ENCODE measurements around the gene TERB2. TPM values are rescaled to one million over a fixed set of nuclear protein-coding genes. Genes with fewer than 3 reads are reported as not detected.
"Not testable (repeated sequence)": the region's sequence is repeated elsewhere in the genome, so short reads cannot be mapped to it uniquely, and the experiment has no call there.

TERB2 gene, protein sequence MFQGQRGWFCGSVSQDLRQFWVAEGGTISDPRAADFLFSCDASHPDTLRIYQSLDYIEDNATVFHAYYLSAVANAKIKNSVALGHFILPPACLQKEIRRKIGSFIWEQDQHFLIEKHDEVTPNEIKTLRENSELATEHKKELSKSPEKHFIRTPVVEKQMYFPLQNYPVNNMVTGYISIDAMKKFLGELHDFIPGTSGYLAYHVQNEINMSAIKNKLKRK
- not detected for total RNA-seq

DNA sequence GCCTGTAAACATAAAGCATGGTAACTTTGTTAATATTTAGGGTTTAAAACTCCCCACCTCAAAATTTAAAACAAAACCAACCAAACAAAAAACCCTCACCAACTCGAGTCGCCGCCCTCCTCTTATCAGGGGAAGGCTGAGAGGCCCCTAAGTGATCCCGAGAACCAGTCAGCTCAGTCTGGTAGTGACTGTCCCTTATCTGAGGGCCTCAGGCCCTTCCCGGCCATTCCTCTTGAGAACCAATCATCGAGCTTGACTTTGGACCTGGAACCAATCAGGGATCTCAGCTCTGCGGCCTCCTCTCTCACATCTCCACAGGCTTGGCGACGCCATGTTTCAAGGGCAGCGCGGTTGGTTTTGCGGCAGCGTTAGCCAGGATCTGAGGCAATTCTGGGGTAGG is at the start of gene TERB2:
TSS of gene TERB2 (plus strand) at position 300 of the 400 bp plus-strand sequence. CDS start at position 332, 32 bp downstream.
- ChIA-PET POLR2A (no interaction called here), CTCF (no interaction called here)

GRCh38 chr15:44909423-44909822 is 47.1 kb upstream of the TERB2 start:
- POLR2A ChIA-PET, result no interaction called here
- CTCF ChIA-PET, result no interaction called here

DNA sequence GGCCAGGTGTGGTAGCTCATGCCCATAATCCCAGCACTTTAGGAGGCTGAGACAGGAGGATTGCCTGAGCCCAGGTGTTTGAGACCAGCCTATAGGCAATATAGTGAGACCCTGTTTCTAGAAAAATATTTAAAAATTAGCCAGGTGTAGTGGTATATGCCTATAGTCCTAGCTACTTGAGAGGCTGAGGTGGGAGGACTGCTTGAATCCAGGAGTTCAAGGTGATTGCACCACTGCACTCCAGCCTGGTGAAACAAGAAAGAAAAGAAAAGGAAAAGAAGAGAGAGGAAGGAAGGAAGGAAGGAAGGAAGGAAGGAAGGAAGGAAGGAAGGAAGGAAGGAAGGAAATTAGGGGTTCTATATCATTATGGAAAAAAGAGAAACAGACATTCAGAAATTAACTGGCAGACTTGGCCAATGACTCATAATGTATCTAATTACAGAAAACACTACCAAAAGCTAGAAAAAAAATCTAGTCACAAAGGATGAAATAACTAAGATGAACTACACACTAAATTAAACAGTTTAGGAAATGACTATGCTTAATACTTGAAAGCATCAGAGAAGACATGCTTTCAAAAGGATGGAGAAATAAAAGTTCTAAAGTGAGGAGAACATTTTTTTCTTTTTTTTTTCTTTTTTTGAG is 45.4 kb upstream of the TERB2 start:
- ChIA-PET CTCF (interaction anchor here (1.0 to 1.5 kb wide), 2 partner anchors 29 to 58 kb away, joined by 3 to 4 read pairs; no protein-coding TSS in a partner anchor), POLR2A (interaction anchor here (0.6 to 1.4 kb wide), 3 partner anchors 29 to 233 kb away, joined by 4 to 6 read pairs (median 4); no protein-coding TSS in a partner anchor)

- POLR2A ChIA-PET, result not testable (repeated sequence)
- CTCF ChIA-PET, result interaction anchor here (1.5 kb wide), 1 partner anchor 59 kb away, joined by 4 read pairs; no protein-coding TSS in a partner anchor
Measured at GRCh38 chr15:44912186-44912585, 44.3 kb upstream of the TERB2 start.

GRCh38 chr15:44912974-44913448 is 43.5 kb upstream of the TERB2 start:
- CTCF ChIA-PET, POLR2A ChIA-PET: not testable (repeated sequence)

DNA sequence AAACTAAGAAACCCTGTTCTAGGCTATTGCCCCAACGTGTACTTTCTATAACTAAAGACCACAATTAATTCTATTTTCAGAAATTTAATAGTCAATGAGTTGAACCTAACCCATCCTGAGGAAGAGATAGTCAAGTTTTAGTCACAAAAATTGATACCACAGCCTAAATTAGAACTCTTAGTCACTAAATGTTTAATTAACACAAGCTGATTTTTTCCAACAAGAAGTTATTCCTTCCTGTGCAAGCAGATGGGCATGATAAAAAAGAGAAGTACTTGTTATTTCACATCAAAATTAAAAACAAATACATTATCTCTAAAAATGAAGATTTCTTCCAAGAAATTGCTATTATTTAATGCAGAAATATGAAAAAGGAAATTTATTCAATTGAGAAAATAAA is 38.4 kb upstream of the TERB2 start:
- POLR2A ChIA-PET, result no interaction called here
- CTCF ChIA-PET, result interaction anchor here (0.6 kb wide), 1 partner anchor 67 kb away, joined by 3 read pairs; no protein-coding TSS in a partner anchor

DNA sequence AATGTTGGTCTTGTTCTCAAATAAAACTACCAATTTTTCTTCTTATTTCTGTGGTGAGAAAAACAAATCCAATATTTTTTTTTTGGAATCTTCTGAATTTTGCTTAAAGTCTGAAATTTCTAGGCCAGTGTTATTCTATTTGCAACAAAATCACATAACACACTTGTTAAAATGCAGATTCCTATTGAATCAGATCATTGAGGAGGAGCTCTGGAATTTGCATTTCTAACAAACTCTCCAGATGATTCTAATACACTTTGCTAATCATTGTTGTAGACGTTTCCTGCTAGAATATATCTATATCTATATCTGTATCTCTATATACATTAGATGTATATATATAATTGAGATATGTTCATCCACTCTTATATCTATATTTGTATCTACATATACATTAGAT is 27.8 kb upstream of the TERB2 start:
- POLR2A ChIA-PET, CTCF ChIA-PET: not testable (repeated sequence)

DNA sequence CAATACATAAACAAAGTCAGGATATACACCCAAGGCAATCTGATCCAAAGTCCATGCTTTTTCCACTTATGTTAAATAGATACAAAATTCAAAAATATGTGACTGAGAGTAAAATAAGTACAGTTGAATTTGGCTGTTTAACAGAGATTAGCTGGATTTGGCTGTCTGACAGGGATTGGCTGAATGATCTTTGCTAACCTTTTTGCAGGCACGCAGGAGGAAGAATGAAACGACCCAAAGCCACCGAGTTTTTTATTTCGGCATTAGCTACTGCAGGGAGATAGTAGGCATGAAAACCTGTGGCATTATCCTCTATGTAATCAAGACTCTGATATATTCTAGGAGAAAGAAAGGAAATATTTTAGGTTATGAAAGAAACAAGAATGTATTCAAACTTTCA is 26.2 kb upstream of the TERB2 start:
- POLR2A ChIA-PET, result not testable (repeated sequence)
- CTCF ChIA-PET, result interaction anchor here (1.2 kb wide), 1 partner anchor 39 kb away, joined by 3 read pairs; no protein-coding TSS in a partner anchor

- POLR2A ChIA-PET, CTCF ChIA-PET: not testable (repeated sequence)
Measured at GRCh38 chr15:44958302-44958701, 1.8 kb downstream of the TERB2 start.

- CTCF ChIA-PET, result interaction anchor here (0.6 to 1.6 kb wide), 5 partner anchors 38 to 72 kb away, joined by 3 to 5 read pairs (median 3); no protein-coding TSS in a partner anchor
Measured at GRCh38 chr15:44968475-44968874, 12.0 kb downstream of the TERB2 start.

DNA sequence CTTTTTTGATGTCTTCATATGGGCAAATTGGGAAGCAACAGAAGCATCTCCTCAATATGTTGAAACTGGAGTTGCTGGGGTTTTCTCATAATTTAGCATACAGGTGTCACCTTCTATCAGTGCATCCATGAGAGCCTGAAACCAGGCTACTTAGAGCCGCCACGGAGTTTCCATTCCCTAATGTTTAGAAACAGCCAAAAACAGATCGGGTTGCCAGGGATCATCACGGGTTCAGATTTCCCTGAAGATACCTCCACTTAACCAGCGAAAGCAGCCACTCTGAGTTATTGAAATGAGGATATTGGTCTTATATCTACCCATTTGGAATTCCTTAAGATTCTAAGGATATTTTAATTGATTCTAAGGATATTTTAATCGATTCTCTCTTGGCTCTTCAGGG is 14.5 kb downstream of the TERB2 start:
- POLR2A ChIA-PET, result no interaction called here
- CTCF ChIA-PET, result no interaction called here

More at GRCh38 chr15:44968475-44968874, 12.0 kb downstream of the TERB2 start:
- POLR2A ChIA-PET, result interaction anchor here (0.6 kb wide), 2 partner anchors 32 to 642 kb away, joined by 3 read pairs; no protein-coding TSS in a partner anchor

GRCh38 chr15:44976183-44976582 is 19.7 kb downstream of the TERB2 start:
- CTCF ChIA-PET, result not testable (repeated sequence)

DNA sequence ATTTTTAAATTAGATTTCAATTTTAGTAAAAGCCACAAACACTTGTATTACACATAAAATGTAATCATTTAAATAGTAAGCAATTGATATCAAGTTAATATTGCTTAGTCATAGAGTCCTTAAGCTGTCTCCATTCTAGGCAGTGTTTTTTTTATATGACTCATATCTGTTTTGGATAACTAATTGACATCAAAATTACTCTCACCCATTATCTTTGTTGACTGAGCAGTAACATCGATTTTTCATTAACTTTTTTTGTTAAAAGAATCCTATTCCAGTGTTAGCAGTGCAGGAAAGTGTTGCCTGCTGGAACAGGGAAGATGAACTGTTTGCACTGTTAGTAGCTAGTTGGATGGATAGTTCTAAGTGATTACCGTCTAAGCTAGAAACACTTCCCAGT is 21.3 kb downstream of the TERB2 start:
- POLR2A ChIA-PET, result not testable (repeated sequence)

More at GRCh38 chr15:44976183-44976582, 19.7 kb downstream of the TERB2 start:
- POLR2A ChIA-PET, result not testable (repeated sequence)

DNA sequence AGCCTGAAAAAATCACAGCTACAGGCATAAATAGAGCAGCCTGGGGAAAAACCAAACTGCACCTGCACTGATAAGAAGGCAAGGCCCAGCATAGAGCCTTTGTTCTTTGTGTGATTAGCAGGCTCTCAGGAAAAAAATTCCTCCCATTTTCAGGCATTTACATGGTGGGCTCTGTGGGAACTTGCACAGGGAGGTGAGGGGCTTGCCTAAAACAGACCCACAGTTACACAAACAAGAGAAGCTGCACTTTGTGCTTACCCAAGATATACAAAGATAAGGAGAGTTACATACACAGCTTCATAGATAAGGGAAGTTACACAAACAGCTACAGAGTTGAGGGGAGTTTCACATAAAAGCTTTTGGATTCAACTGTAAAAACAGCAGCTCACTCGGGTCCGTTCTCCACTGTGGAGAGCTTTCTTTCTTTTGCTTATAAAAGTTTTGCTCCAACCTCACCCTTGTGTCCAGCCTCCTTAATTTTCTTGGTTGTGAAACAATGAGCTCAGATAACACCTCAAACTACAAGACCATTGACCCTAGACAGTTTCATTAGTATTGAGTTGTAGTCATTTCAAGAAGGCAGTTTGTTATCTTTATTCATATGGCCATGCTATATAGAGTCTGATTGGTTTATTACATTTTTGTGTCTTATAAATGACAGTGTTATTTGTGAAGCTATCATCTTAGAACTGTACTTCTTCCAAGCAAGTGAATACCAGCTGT is 23.3 kb downstream of the TERB2 start:
- POLR2A ChIA-PET, result not testable (repeated sequence)
- CTCF ChIA-PET, result interaction anchor here (0.6 kb wide), 1 partner anchor 77 kb away, joined by 3 read pairs; no protein-coding TSS in a partner anchor

More for the DNA sequence above, 21.3 kb downstream of the TERB2 start:
- CTCF ChIA-PET, result not testable (repeated sequence)

DNA sequence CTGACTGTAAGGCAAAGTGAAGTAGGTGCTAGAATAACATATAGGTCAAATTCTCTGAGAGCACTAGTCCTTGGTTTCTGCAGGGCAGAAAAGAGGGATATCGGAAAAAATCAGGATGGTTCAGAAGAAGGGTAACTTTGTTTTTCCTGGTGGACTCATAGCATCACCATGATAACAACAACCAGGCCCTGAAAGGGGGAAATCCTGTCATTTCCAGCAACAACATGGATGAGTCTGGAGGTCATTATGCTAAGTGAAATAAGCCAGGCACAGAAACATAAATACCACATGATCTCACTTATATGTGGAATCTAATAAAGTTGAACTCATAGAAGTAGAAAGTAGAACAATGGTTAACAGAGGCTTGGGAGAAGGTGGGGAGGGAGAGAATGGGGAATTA is 27.7 kb downstream of the TERB2 start:
- CTCF ChIA-PET, POLR2A ChIA-PET: not testable (repeated sequence)

DNA sequence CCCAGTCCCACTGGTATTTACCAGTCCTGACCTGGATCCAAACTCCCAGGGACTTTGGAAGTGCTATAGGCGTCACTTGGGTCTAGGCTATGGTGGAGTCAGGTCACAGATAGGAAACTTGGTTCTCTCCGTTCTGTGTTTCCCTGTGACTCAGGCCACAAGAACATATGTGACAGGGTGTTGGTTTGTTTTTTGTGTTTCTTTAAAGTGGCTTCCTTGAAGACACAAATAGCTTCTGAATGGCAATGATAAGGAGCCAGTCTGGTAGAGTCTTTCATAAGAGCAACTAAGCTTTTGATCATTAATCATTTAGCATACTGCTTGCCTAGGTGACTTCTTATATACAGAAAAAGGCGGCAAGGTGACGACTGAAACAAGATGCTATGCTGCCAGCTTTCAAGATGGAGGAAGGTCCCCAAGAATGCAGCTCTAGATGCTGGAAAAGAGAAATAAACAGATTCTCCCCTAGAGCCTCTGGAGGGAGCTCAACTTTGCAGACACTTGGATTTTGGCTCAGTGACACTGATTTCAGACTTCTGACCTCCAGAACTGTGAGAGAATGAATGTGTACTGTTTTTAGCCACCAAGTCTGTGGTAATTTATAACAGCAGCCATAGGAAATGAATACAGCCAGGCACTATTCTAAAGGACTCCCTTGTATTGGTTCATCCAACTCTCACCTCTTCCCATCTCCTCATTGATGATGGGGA is 30.0 kb downstream of the TERB2 start:
- CTCF ChIA-PET, result not testable (repeated sequence)
- POLR2A ChIA-PET, result interaction anchor here (0.6 kb wide), 1 partner anchor 75 kb away, joined by 4 read pairs; no protein-coding TSS in a partner anchor

DNA sequence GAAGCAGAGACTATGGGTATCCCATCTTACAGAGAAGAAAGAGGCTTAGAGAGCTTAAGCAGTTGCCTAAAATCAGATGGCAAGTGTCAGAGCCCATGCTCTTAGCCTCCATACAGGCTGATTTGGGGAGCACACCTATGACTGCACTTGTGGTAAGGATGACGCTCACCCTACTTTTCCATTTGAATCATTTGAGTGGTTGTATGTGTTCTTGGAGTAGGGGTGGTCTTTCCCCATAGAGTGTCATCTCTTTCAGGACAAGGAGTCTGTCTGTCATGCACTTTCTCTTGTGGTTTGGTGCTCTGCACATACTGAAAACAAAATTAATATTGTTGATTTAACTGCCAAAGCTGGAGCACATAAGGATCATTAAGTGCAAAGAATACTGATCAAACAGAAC is 31.2 kb downstream of the TERB2 start:
- POLR2A ChIA-PET, CTCF ChIA-PET: not testable (repeated sequence)

DNA sequence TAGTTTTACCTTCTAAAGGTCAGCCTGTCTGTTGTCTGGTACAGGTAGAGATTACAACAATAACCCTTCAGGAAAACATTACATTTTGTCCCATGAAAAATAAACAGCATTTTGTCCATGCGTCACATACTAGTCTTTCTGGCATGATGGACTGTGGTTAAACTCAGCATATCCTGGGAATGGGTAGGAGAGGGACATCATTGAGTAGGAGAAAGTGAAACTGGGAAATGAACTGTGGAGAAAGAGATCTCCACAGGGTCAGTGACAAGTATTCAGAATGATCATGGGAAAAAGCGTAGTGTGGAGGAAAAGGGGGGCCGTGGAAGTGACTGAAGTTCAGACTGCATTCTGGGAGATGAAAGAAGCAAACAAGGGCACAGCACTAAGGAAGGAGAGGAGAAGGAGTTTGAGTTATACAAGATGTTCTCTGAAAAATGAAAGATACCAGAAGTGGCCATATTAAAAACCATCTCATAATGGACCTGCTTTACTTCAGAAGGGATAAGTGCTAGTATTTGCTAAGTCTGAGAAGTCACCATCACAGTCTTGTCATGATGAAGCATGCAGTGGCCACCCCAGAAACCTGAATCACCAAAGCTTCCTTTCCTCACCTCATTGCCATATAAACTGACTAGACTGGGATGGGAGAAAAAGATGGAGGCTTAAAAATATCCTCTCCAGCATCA is 31.8 kb downstream of the TERB2 start:
- POLR2A ChIA-PET, CTCF ChIA-PET: not testable (repeated sequence)

DNA sequence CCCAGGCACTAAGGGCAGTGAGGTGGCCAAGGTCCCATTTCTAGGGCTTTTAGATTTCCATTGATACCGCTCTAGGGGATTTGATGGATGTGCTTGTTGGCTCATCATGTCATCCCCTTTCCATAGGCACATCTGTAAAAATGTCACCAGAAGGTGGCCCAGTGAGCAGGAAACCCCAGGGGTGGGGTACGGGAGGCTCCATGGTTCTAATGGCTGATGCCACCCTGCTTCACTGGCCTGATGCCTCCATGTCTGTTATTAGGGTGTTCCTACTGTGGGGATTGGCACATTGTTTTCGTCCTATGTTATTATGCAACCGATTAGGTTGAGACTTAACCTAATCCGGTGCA is 32.4 kb downstream of the TERB2 start:
- POLR2A ChIA-PET, CTCF ChIA-PET: not testable (repeated sequence)

Measured in activated CD8-positive, alpha-beta memory T cell treated with anti-CD3 and anti-CD28 coated beads for 36 hours (primary cell).